ENCODE measurements around the gene ZNF423.

ZNF423 gene

DNA sequence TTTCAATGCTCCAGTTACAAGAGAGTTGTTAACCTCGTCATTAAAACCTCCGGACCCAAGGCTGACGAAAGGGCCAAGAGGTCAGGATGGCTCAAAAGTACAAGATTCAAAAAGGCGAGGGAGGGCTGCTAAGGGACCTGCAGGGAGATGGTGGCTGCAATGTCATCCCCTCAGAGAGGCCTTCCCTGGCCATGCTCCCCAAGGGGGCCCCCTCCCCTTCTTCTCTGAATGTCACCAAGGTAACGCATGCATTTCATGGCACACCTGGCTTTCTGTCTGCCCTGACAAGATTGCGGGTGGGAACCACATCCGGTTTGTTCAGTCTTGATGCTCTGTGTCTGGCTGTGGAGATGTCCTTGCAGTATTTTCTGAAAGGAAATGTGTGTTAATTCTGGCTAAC, 392.4 kb downstream of the ZNF423 start:
- DNase-seq: peak; percentile 63 to 65

DNA sequence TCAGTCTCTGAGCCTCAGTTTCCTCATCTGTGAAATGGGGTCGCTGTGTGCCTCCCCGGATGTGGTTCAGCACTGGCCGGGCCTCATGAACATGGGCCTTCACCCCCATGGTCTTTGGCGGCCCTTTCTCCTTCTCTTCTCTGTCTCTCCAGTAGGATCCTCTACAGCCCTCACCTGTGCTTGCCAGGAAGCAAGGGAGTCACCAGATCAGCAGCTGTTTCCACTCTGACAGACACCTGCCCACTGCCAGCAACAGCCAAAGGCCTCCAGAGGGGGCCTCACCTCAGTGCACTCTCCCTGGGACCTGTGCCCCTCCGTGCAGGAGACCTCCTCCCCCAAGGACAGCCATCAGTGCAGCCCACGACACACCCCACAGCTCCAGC, 392.9 kb downstream of the ZNF423 start:
- DNase-seq: peak; percentile 17 to 28

DNA sequence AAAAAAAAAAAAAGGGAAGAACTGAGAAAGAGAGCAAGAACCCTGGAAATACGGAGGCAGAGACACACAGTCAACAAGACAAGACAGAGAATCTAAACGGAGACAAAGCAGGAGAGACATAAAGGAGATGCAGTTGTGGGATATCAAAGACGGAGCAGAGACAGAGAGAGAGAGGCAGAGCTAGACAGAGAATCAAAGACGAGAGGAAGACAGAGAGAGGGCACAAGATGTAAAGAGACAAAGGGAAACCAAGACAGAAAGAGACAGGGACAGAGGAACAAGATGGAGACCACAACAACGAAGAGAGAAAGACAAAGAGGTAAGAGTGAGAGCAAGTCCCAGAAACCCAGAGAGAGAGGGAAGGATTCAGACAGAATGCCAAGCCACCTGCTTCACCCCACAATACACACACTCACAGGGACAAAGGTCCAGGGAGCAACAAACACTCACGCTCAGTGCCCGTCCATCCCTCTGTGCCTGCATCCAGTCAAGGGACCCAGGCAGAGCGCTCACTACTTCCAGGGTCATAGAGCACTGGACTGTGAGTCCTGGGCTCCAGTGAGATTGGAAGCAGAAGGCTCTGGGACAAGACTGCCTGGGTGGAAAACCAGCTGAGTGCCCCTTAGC, 393.4 kb downstream of the ZNF423 start:
- peak; percentile 14 to 17 for DNase-seq

DNA sequence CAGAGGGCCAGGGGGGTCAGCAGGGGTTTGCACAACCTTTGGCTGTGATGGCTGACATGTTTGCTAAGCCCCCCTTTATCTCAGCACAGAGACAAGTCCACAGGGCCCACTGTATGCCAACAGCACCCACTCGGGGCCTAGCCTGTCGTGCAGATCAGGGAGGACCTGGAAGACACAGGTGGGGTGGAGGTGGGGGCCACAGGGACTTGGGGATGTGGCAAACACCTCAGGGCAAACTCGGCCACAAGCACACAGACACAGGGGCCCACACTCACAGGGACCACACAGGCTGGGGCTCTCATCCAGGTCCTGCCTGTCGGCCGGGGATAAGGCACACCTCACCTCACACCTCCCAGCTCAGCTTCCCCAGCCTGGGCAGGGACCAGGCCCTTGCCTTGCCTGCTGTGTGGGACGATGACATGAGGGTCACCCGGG, 394.4 kb downstream of the ZNF423 start:
- peak; percentile 14 to 17 for DNase-seq

GRCh38 chr16:49460786-49461470, 395.0 kb downstream of the ZNF423 start:
- peak; percentile 12 to 15 for DNase-seq

GRCh38 chr16:49459953-49460735, 395.8 kb downstream of the ZNF423 start:
- peak in 1 of 2 experiments; percentile 9 for DNase-seq

GRCh38 chr16:49458656-49459445, 397.1 kb downstream of the ZNF423 start:
- DNase-seq: peak; percentile 4 to 6

- DNase-seq: peak in 1 of 2 experiments; percentile 12
Observed at GRCh38 chr16:49458243-49458642, 397.7 kb downstream of the ZNF423 start.

GRCh38 chr16:49457196-49457595, 398.7 kb downstream of the ZNF423 start:
- peak in 1 of 2 experiments; percentile 6 for DNase-seq

DNA sequence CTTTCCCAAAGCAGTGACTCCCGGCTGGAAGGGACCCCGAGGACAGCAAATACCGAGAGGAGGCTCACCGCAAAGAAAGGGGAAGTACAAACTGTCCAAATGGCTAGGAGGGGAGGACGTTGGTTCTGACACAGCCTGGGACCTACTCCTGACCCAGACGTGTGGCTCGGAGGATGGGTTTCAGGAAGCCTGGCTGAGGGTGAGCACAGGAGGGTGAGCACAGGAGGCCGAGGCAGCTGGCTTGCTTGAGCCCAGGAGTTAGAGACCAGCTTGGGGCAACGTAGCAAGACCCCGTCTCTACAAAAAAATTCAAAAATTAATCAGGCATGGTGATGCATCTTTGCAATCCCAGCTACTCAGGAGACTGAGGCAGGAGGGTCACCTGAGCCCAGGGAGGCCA, 399.1 kb downstream of the ZNF423 start:
- no peak for DNase-seq

GRCh38 chr16:49455991-49456745, 399.7 kb downstream of the ZNF423 start:
- DNase-seq: no peak

DNA sequence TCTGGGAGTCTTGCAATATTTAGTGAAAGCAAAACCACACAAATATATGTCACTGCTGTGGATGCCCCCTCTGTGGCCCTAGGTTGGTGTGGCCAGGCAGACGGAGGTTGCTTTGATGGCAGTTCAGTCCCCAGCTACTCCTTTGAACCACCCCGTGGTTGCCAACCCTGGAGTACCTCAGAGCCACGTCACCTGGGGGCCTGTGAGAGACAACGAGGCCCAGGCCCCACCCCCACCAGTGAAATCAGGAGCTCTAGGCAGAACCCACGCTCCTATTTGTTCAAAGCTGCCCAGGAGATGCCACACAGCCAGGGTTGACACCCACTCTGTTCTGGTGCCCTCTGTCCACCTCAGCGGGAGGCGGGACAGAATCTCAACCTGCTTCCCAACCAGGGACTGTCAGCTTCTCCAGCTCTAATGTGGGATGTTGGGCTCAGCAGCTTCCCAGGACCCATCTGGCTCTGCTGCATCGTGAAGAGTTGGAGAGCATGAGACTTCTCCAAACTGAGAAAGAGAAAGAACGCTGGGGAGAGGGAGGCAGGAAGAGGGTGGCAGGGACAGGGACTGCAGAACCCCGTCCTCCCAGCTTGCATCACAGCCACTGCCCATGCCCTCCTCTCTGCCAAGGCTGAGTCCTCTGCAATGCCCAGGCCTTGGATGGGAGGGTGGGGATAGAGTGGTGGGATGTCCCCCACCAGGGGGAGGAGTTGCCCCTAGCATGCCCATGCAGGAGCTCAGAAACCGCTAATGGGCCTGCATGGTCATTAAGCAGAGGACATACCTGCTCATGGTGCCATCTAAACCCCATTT, 400.5 kb downstream of the ZNF423 start:
- DNase-seq: no peak

DNA sequence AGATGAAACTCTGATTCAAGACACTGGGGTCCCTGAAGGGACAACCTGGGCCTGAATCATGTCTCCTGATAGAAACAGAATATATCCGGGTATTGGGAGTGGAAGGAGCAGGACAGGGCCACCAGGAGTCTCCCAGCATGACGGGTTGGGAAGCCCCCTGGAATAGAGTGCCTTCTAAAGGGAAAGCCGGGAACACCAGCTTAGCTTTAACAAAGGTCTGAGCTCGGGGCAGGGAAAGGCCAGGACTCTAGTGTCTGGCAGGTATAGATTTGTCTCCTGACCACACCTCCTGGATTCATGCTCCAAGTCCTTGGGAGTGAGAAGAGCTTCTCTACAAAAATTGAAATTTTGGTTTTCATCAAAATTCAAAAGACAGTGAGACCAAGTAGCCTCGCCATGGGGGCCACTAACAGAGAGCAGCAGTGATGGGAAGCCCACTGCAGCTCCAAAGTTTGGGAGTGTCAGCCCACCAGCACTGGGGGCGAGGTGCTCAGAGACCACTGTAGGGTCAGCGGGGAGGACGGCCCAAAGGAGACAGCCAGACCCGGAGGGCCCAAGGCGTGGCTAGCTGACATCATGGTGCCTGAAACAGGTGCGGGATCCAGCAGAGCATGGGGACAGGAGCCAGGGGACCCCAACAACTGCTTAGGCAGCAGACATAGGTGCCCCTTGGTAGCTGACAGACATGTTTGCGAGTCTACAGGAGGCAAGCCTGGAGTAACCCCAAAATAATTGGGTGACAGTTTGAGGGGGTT, 401.3 kb downstream of the ZNF423 start:
- DNase-seq: no peak

DNA sequence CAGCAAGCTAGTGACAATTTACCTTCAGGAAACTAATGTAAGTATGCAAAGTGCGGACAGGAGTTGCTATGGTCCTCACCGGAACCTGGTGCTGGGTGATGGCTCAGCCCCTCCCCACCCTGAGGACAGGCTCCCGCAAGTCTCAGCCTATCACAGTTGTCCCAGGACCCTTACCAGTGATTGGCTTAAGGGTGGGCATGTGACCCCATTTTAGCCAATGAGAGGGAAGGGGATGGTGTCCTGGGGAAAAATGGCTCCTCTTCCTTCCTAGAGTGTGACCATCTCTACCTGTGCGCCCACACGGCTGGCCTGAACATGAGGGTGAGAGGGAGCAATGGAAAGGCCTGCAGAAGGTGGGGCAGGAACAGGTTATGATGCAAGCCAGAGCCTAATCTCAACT, 401.9 kb downstream of the ZNF423 start:
- no peak for DNase-seq

- DNase-seq: no peak
Observed at GRCh38 chr16:49453021-49453420, 402.9 kb downstream of the ZNF423 start.

DNA sequence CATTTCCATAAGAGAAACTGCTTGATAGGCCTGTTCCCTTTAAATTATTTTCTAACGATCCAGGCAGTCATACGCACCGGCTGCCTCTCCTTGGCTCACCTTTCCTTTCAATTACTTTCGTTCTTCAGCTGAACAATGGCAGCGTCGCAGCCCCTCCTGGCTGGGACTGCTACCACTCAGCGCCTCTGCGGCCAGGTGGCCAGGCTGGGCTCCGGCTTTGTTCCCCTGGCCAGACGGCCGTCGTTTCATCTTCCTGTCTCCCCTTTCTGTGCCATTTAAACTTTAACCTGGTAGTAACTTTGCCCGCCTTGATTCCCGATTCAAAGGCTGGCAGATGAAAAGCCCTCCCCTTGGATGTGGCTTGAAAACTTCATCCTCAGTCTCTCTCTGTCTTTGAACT, 403.3 kb downstream of the ZNF423 start:
- DNase-seq: no peak

DNA sequence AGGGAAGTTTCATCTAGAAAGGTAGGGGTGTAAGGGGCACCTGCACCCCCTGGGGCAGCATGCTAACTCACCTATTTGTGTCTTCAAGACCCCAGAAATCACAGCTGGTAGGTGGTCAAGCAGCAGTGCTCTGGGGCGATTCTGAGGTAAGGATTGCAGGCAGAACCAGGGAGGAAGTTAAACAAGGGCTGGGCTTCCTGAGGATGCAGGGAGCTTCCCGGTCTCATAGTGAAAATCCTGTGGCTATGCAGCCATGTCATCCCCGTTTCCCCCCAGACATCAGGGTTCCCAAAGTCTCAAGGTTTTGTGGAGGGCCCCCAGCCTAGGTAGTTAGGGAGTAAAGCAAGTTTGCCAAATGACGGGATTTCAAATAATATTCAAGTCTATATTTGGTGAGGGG, 403.8 kb downstream of the ZNF423 start:
- no peak for DNase-seq

- DNase-seq: no peak
Observed at GRCh38 chr16:49446805-49447204, 409.1 kb downstream of the ZNF423 start.

GRCh38 chr16:49443576-49443975, 412.3 kb downstream of the ZNF423 start:
- no peak for DNase-seq

- no peak for DNase-seq
Observed at GRCh38 chr16:49442805-49443204, 413.1 kb downstream of the ZNF423 start.

DNA sequence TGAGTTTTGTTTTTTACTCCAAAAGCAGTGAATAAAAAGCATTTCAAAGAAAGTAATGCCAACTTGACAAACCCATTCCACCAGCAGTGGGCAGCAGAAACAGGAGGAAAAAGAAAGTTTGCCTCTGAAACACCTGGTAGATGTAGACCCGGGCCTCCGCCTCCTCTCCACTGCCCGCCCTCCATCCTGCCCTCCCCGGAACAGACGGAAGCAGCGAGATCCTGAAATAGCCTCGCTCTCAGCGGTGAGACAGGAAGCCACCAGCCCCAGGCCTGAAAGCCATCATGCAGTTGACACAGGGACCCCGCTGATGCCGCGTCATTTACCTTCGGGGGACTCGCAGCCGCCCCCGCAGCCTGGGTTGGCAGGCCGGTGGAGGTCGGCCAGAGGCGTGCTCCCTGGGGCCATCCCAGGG, 414.5 kb downstream of the ZNF423 start:
- DNase-seq: peak; percentile 64 to 71
